ENCODE measurements around the gene TGFBR2.

The TGFBR2 gene

GRCh38 chr3:30617069-30617468, 10.7 kb downstream of the TGFBR2 start:
- Mint-ChIP-seq H3K4me1 (no peaks in the 10 kb centered on the region), H3K4me3 (no peak overlapping the region), H3K9me3 (no peaks in the 10 kb centered on the region), H3K27me3 (ENCODE audit: low read depth, poor library complexity) (no peaks in the 10 kb centered on the region), H3K27ac (no peak overlapping the region), H3K36me3 (ENCODE audit: low read depth) (peaks cover 14% of the 10 kb centered on the region)
- TF ChIP-seq, protein P1, sequence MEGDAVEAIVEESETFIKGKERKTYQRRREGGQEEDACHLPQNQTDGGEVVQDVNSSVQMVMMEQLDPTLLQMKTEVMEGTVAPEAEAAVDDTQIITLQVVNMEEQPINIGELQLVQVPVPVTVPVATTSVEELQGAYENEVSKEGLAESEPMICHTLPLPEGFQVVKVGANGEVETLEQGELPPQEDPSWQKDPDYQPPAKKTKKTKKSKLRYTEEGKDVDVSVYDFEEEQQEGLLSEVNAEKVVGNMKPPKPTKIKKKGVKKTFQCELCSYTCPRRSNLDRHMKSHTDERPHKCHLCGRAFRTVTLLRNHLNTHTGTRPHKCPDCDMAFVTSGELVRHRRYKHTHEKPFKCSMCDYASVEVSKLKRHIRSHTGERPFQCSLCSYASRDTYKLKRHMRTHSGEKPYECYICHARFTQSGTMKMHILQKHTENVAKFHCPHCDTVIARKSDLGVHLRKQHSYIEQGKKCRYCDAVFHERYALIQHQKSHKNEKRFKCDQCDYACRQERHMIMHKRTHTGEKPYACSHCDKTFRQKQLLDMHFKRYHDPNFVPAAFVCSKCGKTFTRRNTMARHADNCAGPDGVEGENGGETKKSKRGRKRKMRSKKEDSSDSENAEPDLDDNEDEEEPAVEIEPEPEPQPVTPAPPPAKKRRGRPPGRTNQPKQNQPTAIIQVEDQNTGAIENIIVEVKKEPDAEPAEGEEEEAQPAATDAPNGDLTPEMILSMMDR (IDR thresholded peaks at IDR 0.05) = no peak
- DNase-seq = no peak

DNA sequence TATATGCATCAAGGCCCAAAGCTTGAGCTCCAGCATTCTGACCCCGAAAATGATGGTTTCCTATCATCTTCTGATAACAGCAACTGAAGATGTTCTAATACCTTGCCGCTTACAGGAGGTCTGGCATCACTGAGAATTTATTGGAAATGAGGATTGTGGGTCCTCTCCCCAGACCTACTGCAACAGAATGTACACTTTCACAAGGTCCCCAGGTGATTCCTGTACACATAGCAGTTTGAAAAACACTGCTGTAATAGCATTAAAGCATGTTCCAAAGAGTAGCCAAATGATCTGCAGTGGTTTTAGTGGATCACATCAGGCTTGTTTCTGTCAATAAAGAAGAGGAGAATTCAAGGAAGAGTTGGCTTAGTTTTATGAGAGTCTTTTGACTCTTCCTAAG, 11.3 kb downstream of the TGFBR2 start:
- Mint-ChIP-seq H3K27me3 (ENCODE audit: low read depth, poor library complexity) (no peaks in the 10 kb centered on the region), H3K4me1 (no peaks in the 10 kb centered on the region), H3K9me3 (no peaks in the 10 kb centered on the region), H3K27ac (no peak overlapping the region), H3K36me3 (ENCODE audit: low read depth) (peaks cover 14% of the 10 kb centered on the region), H3K4me3 (no peak overlapping the region)
- TF ChIP-seq, protein P1 (IDR thresholded peaks at IDR 0.05) = no peak
- DNase-seq = no peak

DNA sequence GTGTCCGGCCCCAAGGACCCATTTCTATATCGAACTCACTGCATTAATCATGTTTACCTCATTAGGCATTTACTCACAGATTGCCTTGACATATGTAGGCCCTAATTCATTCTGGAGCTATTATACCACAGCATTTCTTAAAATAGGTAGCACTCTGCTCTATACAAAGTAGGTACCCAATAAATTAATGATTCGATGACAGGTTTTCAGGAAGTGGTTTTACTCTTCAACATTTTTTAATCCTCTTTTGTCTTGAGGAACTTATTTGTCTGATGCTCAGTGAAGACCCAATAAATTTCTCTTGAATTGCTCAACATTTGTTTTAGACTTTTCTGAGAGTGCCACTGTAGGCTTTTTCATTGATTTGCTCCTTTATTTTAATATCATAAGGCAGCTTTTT, 12.1 kb downstream of the TGFBR2 start:
- Mint-ChIP-seq H3K27ac (no peak overlapping the region), H3K4me3 (no peak overlapping the region), H3K9me3 (no peaks in the 10 kb centered on the region), H3K4me1 (no peaks in the 10 kb centered on the region), H3K27me3 (ENCODE audit: low read depth, poor library complexity) (no peaks in the 10 kb centered on the region), H3K36me3 (ENCODE audit: low read depth) (peaks cover 20% of the 10 kb centered on the region)
- TF ChIP-seq, protein P1 (IDR thresholded peaks at IDR 0.05) = no peak
- DNase-seq = no peak

GRCh38 chr3:30619318-30619717, 12.9 kb downstream of the TGFBR2 start:
- DNase-seq = no peak

GRCh38 chr3:30620402-30621360, 14.3 kb downstream of the TGFBR2 start:
- H3K36me3 Mint-ChIP-seq (ENCODE audit: low read depth) = peaks cover 22% of the 10 kb centered on the region
- TF ChIP-seq, protein P1 (IDR thresholded peaks at IDR 0.05) = no peak
- H3K4me3 Mint-ChIP-seq = no peak overlapping the region
- H3K27ac Mint-ChIP-seq = no peak overlapping the region
- no peak for DNase-seq
- no peaks in the 10 kb centered on the region for H3K27me3 Mint-ChIP-seq (ENCODE audit: low read depth, poor library complexity)
- no peaks in the 10 kb centered on the region for H3K4me1 Mint-ChIP-seq
- no peaks in the 10 kb centered on the region for H3K9me3 Mint-ChIP-seq

More at GRCh38 chr3:30619318-30619717, 12.9 kb downstream of the TGFBR2 start:
- TF ChIP-seq, protein P1 (IDR thresholded peaks at IDR 0.05) = no peak
- Mint-ChIP-seq H3K27ac (no peak overlapping the region), H3K36me3 (ENCODE audit: low read depth) (peaks cover 22% of the 10 kb centered on the region), H3K9me3 (no peaks in the 10 kb centered on the region), H3K4me3 (no peak overlapping the region), H3K4me1 (no peaks in the 10 kb centered on the region), H3K27me3 (ENCODE audit: low read depth, poor library complexity) (no peaks in the 10 kb centered on the region)

DNA sequence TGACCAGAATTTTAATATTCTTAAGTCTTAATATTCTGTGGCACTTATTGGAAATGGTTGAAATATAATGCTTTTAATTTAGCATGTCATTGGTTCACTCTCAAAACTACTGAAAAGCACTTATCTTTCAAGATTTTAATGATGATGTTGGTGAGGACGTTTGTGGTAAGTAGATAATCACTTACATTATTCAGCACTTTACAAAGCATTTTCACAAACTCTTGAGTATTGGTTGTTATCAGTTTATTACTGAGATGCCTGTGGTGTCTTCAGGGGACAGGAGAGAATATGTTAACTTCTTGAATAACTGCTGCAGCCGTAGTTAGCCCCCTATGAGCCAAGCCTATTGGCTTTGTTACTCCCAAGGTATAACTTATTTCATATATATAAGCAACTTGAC, 15.2 kb downstream of the TGFBR2 start:
- peaks cover 22% of the 10 kb centered on the region for H3K36me3 Mint-ChIP-seq (ENCODE audit: low read depth)
- H3K4me3 Mint-ChIP-seq = no peak overlapping the region
- no peaks in the 10 kb centered on the region for H3K9me3 Mint-ChIP-seq
- H3K4me1 Mint-ChIP-seq = no peaks in the 10 kb centered on the region
- TF ChIP-seq, protein P1 (IDR thresholded peaks at IDR 0.05) = no peak
- H3K27me3 Mint-ChIP-seq (ENCODE audit: low read depth, poor library complexity) = peaks cover 4% of the 10 kb centered on the region
- DNase-seq = no peak
- H3K27ac Mint-ChIP-seq = no peak overlapping the region

Data from nephron progenitor cell (in vitro differentiated cells).